ENCODE measurements around the gene NFIX. TPM values are rescaled to one million over a fixed set of nuclear protein-coding genes. Genes with fewer than 3 reads are reported as not detected.

NFIX gene
- total and polyA plus RNA-seq, 7 donors, result 22.2 to 347 (median 220) TPM

DNA sequence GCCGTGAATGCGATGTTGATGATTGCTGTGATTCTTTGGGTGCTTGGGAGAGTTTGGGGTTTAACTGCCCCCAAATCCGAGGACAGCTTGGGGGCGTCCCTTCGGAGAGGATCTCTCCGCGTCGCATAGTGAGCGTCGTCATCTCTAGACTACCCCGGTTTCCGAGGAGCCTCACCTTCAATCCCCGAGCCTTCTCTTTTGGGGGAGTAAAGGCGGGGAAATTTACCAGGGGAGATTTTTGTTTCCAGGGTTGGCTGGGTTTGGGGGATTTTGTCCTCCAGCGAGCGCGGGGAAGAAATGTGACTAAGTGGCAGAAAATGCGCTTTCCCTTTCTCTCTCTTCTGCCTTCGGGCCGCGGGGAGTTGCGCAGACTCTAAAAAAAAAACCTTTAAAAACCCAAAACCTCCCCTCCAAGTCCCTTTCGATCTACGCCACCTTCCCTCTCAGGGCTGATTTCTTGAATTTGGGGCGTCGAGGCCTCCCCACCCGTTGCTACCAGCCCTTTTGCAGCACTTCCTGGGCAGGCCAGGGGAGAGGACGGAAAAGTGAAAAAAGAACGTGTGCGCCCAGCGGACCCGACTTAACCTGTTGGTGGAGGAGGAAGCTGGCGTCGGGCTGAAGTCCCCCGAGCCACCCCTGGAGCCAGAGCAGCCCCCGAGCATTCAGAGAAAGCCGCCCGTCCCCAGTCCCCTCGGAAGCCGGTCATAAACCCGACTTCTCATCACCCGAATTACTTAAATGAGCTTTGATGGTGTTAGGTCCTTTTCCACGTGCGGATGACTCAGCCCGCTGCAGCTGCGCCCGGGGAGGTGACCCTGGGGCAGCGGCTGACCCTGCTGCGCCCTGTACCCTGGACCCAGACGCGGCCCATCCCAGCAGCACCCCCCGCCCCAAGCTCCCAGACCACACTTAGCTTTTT, 17.7 kb downstream of the NFIX start:
- DNase-seq, result peak; percentile 84 to 93
- H3K27me3 ChIP-seq (ENCODE audit: insufficient read depth in 3 of 3, low read length in 2 of 3), result no peaks in the 10 kb centered on the region
- TF ChIP-seq, protein P1, sequence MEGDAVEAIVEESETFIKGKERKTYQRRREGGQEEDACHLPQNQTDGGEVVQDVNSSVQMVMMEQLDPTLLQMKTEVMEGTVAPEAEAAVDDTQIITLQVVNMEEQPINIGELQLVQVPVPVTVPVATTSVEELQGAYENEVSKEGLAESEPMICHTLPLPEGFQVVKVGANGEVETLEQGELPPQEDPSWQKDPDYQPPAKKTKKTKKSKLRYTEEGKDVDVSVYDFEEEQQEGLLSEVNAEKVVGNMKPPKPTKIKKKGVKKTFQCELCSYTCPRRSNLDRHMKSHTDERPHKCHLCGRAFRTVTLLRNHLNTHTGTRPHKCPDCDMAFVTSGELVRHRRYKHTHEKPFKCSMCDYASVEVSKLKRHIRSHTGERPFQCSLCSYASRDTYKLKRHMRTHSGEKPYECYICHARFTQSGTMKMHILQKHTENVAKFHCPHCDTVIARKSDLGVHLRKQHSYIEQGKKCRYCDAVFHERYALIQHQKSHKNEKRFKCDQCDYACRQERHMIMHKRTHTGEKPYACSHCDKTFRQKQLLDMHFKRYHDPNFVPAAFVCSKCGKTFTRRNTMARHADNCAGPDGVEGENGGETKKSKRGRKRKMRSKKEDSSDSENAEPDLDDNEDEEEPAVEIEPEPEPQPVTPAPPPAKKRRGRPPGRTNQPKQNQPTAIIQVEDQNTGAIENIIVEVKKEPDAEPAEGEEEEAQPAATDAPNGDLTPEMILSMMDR (IDR thresholded peaks at IDR 0.05), result no peak
- H3K4me3 ChIP-seq, result peak overlapping the region; percentile 70
- H3K4me1 ChIP-seq, result peaks cover 78% of the 10 kb centered on the region
- H3K9me3 ChIP-seq, result no peaks in the 10 kb centered on the region
- no peaks in the 10 kb centered on the region for H3K36me3 ChIP-seq (ENCODE audit: insufficient read depth in 1 of 2, low read depth in 1 of 2)
- H3K27ac ChIP-seq, result peak overlapping the region; percentile 99
- ATAC-seq, result peak; percentile 79 to 82 (median 80)
- 3 to 8% (median 7%) methylated on average over 51 to 52 of the region's 52 CpGs for WGBS, 3 donors
- intact Hi-C loops (cut with DNase I), result no loop called here

DNA sequence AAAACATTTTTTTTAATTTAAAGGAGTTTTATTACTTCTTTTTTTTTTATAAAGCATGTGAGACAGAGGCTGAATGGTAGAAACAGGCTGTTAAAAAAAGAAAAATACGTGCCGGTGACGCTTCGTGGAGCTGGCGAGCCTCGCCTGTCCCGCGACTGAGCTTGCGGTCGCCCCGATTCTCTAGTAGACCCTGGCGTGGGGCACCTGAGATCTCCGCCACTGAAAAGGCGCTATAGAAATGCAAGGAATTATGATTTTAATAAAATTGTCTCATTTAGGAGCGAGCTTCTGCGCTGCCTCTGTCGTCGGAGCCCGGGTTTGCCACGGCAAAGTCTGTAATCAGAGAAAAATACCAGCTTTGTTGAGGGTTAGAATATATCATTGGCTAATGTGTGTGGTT, 18.4 kb downstream of the NFIX start:
- intact Hi-C loops (cut with DNase I), result loop anchor here in 1 of 2 donors (2.0 kb wide), 1 partner anchor 15 kb away; no protein-coding TSS in a partner anchor
- H3K4me3 ChIP-seq, result peak overlapping the region; percentile 70
- H3K36me3 ChIP-seq (ENCODE audit: insufficient read depth in 1 of 2, low read depth in 1 of 2), result no peaks in the 10 kb centered on the region
- WGBS, 3 donors, result 15 to 25% (median 20%) methylated on average over 20 of the region's 20 CpGs
- peak overlapping the region; percentile 99 for H3K27ac ChIP-seq
- ATAC-seq, result peak in 1 of 4 donors; percentile 5
- H3K9me3 ChIP-seq, result no peaks in the 10 kb centered on the region
- TF ChIP-seq, protein P1 (IDR thresholded peaks at IDR 0.05), result no peak
- H3K27me3 ChIP-seq (ENCODE audit: insufficient read depth in 3 of 3, low read length in 2 of 3), result no peaks in the 10 kb centered on the region
- DNase-seq, result no peak
- peaks cover 75% of the 10 kb centered on the region for H3K4me1 ChIP-seq

DNA sequence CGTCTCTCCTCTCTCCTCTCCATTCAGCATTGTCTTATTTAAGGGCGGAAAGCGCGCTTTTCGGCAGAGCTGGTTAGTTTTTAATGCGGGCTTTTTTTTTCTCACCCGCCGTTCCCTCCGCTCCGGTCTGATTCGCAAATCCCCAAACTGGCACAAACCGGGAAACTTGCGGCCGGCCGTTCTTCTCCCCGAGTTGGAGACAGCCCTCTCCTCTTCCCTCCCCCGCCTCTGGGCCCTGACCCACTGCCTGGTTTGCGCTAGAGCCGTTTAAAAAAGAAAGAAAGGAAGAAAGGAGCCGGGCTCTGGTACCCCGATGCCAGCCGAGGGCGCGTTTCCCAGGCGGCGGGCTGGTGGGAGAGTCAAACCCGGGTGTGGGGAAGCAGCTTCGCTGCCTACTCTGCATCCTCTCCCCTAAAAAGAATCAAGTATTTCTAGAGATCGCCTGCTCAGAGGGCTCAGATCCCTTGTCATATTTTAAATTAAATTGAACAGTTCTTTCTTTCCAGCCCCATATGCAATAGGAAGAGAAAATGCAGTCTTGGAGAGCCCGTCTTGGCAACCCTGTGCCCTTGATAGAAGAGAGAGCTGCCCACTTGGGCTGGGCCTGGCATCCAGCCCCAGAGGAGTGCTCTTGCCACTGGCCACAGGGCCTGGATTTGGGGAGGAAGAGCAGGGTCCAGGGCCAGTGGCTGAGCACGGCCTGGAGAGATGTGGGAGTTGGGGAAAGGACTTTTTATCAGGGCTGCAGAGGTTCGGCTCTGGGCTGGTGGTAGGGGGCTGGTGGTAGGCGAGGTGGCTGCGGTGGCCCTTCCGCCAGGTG, 19.0 kb downstream of the NFIX start:
- TF ChIP-seq, protein P1 (IDR thresholded peaks at IDR 0.05), result no peak
- 20 to 26% (median 21%) methylated on average over 32 to 35 of the region's 35 CpGs for WGBS, 3 donors
- Histone ChIP-seq H3K27ac (peak overlapping the region; percentile 99), H3K4me3 (peak overlapping the region; percentile 70), H3K4me1 (peaks cover 75% of the 10 kb centered on the region), H3K36me3 (ENCODE audit: insufficient read depth in 1 of 2, low read depth in 1 of 2) (no peaks in the 10 kb centered on the region), H3K9me3 (no peaks in the 10 kb centered on the region), H3K27me3 (ENCODE audit: insufficient read depth in 3 of 3, low read length in 2 of 3) (no peaks in the 10 kb centered on the region)
- intact Hi-C loops (cut with DNase I), result loop anchor here in 1 of 2 donors (2.0 kb wide), 1 partner anchor 16 kb away; no protein-coding TSS in a partner anchor
- ATAC-seq (peak; percentile 19 to 50 (median 32)), DNase-seq (peak in 1 of 2 donors; percentile 71)

DNA sequence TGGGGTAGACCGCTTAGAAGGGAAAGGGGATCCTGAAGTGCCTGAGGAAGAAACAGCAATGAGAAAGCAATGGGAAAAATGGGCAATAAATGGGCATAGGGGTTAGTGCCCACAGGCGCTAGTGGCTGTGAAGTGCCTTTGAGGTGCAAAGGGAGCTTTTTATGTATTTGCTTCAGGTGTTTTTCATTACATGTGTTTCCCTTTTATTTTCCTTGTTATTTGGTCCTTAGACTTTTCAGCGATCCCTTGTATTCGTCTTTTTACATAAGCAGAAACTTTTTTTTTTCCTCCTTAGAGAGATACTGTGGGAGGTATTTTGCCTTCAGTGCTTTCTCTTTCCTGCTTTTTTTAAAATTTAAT, 19.6 kb downstream of the NFIX start:
- Histone ChIP-seq H3K27ac (peak overlapping the region; percentile 99), H3K9me3 (no peaks in the 10 kb centered on the region), H3K4me1 (peaks cover 75% of the 10 kb centered on the region), H3K4me3 (peak overlapping the region; percentile 70), H3K36me3 (ENCODE audit: insufficient read depth in 1 of 2, low read depth in 1 of 2) (no peaks in the 10 kb centered on the region), H3K27me3 (ENCODE audit: insufficient read depth in 3 of 3, low read length in 2 of 3) (no peaks in the 10 kb centered on the region)
- 50 to 72% (median 53%) methylated on average over 4 of the region's 4 CpGs for WGBS, 3 donors
- TF ChIP-seq, protein P1 (IDR thresholded peaks at IDR 0.05), result no peak
- no peak for DNase-seq
- no peak for ATAC-seq
- intact Hi-C loops (cut with DNase I), result loop anchor here in 1 of 2 donors (2.0 kb wide), 1 partner anchor 16 kb away; no protein-coding TSS in a partner anchor

All from psoas muscle (tissue), 8 donors.